ENCODE data around the gene TNK1. TPM values are rescaled to one million over a fixed set of nuclear protein-coding genes. Genes with fewer than 3 reads are reported as not detected.

Gene TNK1
- polyA plus RNA-seq, 3 donors: not detected

DNA sequence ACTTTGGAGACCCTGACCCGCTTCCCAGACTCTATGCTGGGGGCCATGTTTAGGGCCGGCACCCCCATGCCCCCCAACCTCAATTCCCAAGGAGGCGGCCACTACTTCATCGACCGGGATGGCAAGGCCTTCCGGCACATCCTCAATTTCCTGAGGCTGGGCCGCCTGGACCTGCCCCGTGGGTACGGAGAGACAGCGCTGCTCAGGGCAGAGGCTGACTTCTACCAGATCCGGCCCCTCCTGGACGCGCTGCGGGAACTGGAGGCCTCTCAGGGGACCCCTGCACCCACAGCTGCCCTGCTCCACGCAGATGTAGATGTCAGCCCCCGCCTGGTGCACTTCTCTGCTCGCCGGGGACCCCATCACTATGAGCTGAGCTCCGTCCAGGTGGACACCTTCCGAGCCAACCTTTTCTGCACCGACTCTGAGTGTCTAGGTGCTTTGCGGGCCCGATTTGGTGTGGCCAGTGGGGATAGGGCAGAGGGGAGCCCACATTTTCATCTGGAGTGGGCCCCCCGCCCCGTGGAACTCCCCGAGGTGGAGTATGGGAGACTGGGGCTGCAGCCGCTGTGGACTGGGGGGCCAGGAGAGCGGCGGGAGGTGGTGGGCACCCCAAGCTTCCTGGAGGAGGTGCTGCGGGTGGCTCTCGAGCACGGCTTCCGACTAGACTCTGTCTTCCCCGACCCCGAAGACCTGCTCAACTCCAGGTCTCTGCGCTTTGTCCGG is 27.8 kb upstream of the TNK1 start:
- peak overlapping the region in 1 of 3 experiments; percentile 88 for H3K4me3 ChIP-seq (replicated peaks in 1 of 3; ENCODE audit: low read depth in 2 of 3, low read length in 3 of 3)
- H3K27me3 ChIP-seq (ENCODE audit: control insufficient read depth in 2 of 2, insufficient read depth in 2 of 2, low read length in 2 of 2): no peaks in the 10 kb centered on the region
- H3K79me2 ChIP-seq (ENCODE audit: insufficient read depth, low read length): no peaks in the 10 kb centered on the region
- no peak overlapping the region for H3K27ac ChIP-seq (ENCODE audit: low read depth in 1 of 2, low read length in 2 of 2)
- H3K4me1 ChIP-seq (ENCODE audit: control insufficient read depth in 1 of 2, insufficient read depth in 2 of 2, low read length in 2 of 2): peaks cover 28 to 54% of the 10 kb centered on the region in 2 donors
- intact Hi-C loops (cut with micrococcal nuclease): loop anchor here (5.0 to 10.0 kb wide), 3 partner anchors 39 to 212 kb away; partner anchors contain the start of genes PLSCR3 (in 1 of the 2), POLR2A (in 1 of the 2), SENP3 (in 1 of the 2) and SLC35G6 (in 1 of the 2)
- H3K9me3 ChIP-seq (replicated peaks in 1 of 2; ENCODE audit: control insufficient read depth in 1 of 2, insufficient read depth in 1 of 2, low read length in 2 of 2): no peaks in the 10 kb centered on the region
- no peak overlapping the region for H3K9ac ChIP-seq (ENCODE audit: insufficient read depth, low read length, poor library complexity, severe bottlenecking)
- TF ChIP-seq, protein P1, sequence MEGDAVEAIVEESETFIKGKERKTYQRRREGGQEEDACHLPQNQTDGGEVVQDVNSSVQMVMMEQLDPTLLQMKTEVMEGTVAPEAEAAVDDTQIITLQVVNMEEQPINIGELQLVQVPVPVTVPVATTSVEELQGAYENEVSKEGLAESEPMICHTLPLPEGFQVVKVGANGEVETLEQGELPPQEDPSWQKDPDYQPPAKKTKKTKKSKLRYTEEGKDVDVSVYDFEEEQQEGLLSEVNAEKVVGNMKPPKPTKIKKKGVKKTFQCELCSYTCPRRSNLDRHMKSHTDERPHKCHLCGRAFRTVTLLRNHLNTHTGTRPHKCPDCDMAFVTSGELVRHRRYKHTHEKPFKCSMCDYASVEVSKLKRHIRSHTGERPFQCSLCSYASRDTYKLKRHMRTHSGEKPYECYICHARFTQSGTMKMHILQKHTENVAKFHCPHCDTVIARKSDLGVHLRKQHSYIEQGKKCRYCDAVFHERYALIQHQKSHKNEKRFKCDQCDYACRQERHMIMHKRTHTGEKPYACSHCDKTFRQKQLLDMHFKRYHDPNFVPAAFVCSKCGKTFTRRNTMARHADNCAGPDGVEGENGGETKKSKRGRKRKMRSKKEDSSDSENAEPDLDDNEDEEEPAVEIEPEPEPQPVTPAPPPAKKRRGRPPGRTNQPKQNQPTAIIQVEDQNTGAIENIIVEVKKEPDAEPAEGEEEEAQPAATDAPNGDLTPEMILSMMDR (IDR thresholded peaks at IDR 0.05): no peak
- peaks cover 0 to 2% (median 0%) of the 10 kb centered on the region in 7 donors for H3K9me3 Mint-ChIP-seq
- peak overlapping the region; percentile 91 for H3K4me2 ChIP-seq (replicated peaks; ENCODE audit: extremely low read depth, low read length, poor library complexity, severe bottlenecking)
- peak overlapping the region in 2 of 7 donors; percentile 70 to 80 for H3K27ac Mint-ChIP-seq
- peaks cover 30% of the 10 kb centered on the region for H4K20me1 ChIP-seq (ENCODE audit: insufficient read depth, low read length)
- WGBS (ENCODE audit: insufficient coverage): 96% methylated on average over 28 of the region's 37 CpGs
- H3K36me3 Mint-ChIP-seq: peaks cover 9 to 11% of the 10 kb centered on the region in 2 donors
- H3K4me1 Mint-ChIP-seq: peaks cover 40% of the 10 kb centered on the region
- peaks cover 3 to 6% (median 3%) of the 10 kb centered on the region in 3 donors for H3K27me3 Mint-ChIP-seq (ENCODE audit: low read depth in 3 of 3)
- DNase-seq: no peak
- H3K4me3 Mint-ChIP-seq: peak overlapping the region; percentile 89 to 94
- peaks cover 6 to 9% of the 10 kb centered on the region in 2 donors for H3K36me3 ChIP-seq (replicated peaks in 1 of 2; ENCODE audit: control insufficient read depth in 1 of 2, insufficient read depth in 2 of 2, low read length in 2 of 2)
- no peak overlapping the region for H2AFZ ChIP-seq (ENCODE audit: insufficient read depth, low read depth, low read length, poor library complexity, severe bottlenecking)

DNA sequence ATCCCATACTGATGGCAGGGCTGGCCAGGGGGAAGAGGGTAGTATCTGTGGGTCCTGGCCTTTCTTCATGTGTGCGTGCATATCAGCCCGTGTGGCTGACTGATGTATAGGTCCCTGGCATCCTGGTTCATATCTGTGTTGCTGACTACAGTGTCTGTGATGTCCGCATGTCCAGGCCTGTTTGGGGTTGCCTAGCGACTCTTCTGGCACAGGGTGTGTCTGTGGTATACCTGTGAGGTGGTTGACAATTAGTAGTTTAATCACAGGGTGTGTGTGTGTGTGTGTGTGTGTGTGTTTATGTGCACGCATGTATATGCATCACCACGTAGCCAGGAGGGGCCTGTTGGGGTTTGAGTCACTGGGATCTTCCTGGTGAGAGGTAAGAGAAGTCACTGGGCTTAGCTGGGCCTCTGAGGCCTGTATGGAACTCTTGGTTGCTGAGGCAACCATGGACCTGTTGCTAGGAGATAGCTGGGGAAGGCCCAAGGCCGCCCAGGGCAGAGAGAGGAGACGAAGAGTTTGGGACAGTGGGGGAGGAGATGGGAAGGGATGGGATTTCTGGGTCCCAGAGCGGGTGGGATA is 26.5 kb upstream of the TNK1 start:
- H3K4me1 Mint-ChIP-seq: peaks cover 40% of the 10 kb centered on the region
- H3K36me3 ChIP-seq (replicated peaks in 1 of 2; ENCODE audit: control insufficient read depth in 1 of 2, insufficient read depth in 2 of 2, low read length in 2 of 2): no peaks in the 10 kb centered on the region
- no peaks in the 10 kb centered on the region for H3K27me3 ChIP-seq (ENCODE audit: control insufficient read depth in 2 of 2, insufficient read depth in 2 of 2, low read length in 2 of 2)
- 93% methylated on average over 6 of the region's 9 CpGs for WGBS (ENCODE audit: insufficient coverage)
- H3K9ac ChIP-seq (ENCODE audit: insufficient read depth, low read length, poor library complexity, severe bottlenecking): no peak overlapping the region
- H3K27ac Mint-ChIP-seq: peak overlapping the region in 2 of 7 donors; percentile 1 to 16
- H4K20me1 ChIP-seq (ENCODE audit: insufficient read depth, low read length): peaks cover 21% of the 10 kb centered on the region
- H3K4me3 ChIP-seq (replicated peaks in 1 of 3; ENCODE audit: low read depth in 2 of 3, low read length in 3 of 3): no peak overlapping the region
- no peak overlapping the region for H3K4me2 ChIP-seq (replicated peaks; ENCODE audit: extremely low read depth, low read length, poor library complexity, severe bottlenecking)
- H3K9me3 ChIP-seq (replicated peaks in 1 of 2; ENCODE audit: control insufficient read depth in 1 of 2, insufficient read depth in 1 of 2, low read length in 2 of 2): no peaks in the 10 kb centered on the region
- H3K36me3 Mint-ChIP-seq: peaks cover 0 to 3% of the 10 kb centered on the region in 2 donors
- no peak overlapping the region for H3K4me3 Mint-ChIP-seq
- peaks cover 28 to 54% of the 10 kb centered on the region in 2 donors for H3K4me1 ChIP-seq (ENCODE audit: control insufficient read depth in 1 of 2, insufficient read depth in 2 of 2, low read length in 2 of 2)
- H3K27me3 Mint-ChIP-seq (ENCODE audit: low read depth in 3 of 3): peaks cover 3 to 6% (median 4%) of the 10 kb centered on the region in 3 donors
- DNase-seq: no peak
- peaks cover 0 to 2% (median 0%) of the 10 kb centered on the region in 7 donors for H3K9me3 Mint-ChIP-seq
- no peak overlapping the region for H3K27ac ChIP-seq (ENCODE audit: low read depth in 1 of 2, low read length in 2 of 2)
- H2AFZ ChIP-seq (ENCODE audit: insufficient read depth, low read depth, low read length, poor library complexity, severe bottlenecking): no peak overlapping the region
- TF ChIP-seq, protein P1 (IDR thresholded peaks at IDR 0.05): no peak
- intact Hi-C loops (cut with micrococcal nuclease): loop anchor here (5.0 to 10.0 kb wide), 3 partner anchors 38 to 210 kb away; partner anchors contain the start of genes PLSCR3 (in 1 of the 2), POLR2A (in 1 of the 2), SENP3 (in 1 of the 2) and SLC35G6 (in 1 of the 2)
- no peaks in the 10 kb centered on the region for H3K79me2 ChIP-seq (ENCODE audit: insufficient read depth, low read length)
